Glutamatergic neuron (in vitro differentiated cells): ENCODE data around the gene LAT. TPM values are rescaled to one million over a fixed set of nuclear protein-coding genes. Genes with fewer than 3 reads are reported as not detected.

Source experiments
- DNase-seq: peaks from one replicate; pipeline ENCODE4 v3.0.0; 2022
- H3K27ac Mint-ChIP-seq: one replicate; pipeline ENCODE4 v1.8.0; 2020; ENCODE audit warnings: mild to moderate bottlenecking, mixed read lengths, inconsistent platforms; ENCODE audit not compliant: unreplicated experiment
- H3K27me3 Mint-ChIP-seq: one replicate; pipeline ENCODE4 v1.8.0; 2020; ENCODE audit warnings: mild to moderate bottlenecking, moderate library complexity, mixed read lengths, inconsistent platforms; ENCODE audit not compliant: unreplicated experiment
- H3K36me3 Mint-ChIP-seq: one replicate; pipeline ENCODE4 v1.8.0; 2020; ENCODE audit warnings: mild to moderate bottlenecking, mixed read lengths, inconsistent platforms; ENCODE audit not compliant: unreplicated experiment
- H3K4me1 Mint-ChIP-seq: one replicate; pipeline ENCODE4 v1.8.0; 2020; ENCODE audit warnings: mild to moderate bottlenecking, low read depth, mixed read lengths, inconsistent platforms; ENCODE audit not compliant: unreplicated experiment
- H3K4me3 Mint-ChIP-seq: one replicate; pipeline ENCODE4 v1.8.0; 2020; ENCODE audit warnings: mild to moderate bottlenecking, mixed read lengths, inconsistent platforms; ENCODE audit not compliant: unreplicated experiment
- H3K9me3 Mint-ChIP-seq: one replicate; pipeline ENCODE4 v1.8.0; 2020; ENCODE audit warnings: mild to moderate bottlenecking, moderate library complexity, mixed read lengths, inconsistent platforms; ENCODE audit not compliant: unreplicated experiment
- total RNA-seq: library from RNA; stranded (reverse); fragmentation: NEBNext Ultra II Directional; extraction: Animal tissue kit (Norgen Biotek cat#: 25700); gene quantifications from one replicate; pipeline ENCODE4 v1.2.1, GENCODE V29; 2021; ENCODE audit not compliant: unreplicated experiment
- TF ChIP-seq, protein P1 (sequence below): fragments of 200-600 bp; sonication (generic); IDR thresholded peaks from one replicate; pipeline ENCODE4 v1.5.0; 2021; ENCODE audit not compliant: partially characterized antibody, unreplicated experiment

Gene LAT
- total RNA-seq, 1 donor from 2014 or later: 8.3 TPM

DNA sequence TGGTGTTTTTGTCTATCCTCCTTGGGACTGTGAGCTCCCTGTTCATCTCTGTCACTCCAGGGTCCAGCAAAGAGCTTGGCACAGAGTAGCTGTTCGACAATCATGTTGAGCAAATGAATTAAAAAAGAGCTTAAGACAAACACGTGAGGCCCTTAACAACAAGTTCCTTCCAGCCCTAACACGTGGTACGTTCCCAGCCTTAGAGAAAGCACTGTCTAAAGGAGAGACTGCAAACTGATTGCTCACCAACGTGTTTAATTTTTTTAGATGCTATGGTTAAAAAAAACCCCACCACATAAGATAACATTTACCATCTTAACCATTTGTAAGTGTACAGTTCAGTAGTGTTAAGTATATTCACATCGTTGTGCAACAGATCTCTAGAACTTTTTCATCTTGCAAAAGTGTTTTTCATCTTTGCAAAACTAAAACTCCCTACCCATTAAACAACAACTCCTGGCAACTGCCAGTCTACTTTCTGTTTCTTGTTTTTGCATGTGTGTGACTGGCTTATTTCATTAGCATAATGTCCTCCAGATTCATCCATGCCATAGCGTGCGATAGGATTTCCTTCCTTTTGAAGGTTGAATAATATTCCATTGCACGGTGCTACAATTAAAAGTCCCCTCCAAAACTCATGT is 28.2 kb downstream of the LAT start:
- DNase-seq: no peak
- no peak overlapping the region for H3K27ac Mint-ChIP-seq
- no peaks in the 10 kb centered on the region for H3K9me3 Mint-ChIP-seq
- peaks cover 2% of the 10 kb centered on the region for H3K27me3 Mint-ChIP-seq
- no peak overlapping the region for H3K4me3 Mint-ChIP-seq
- no peaks in the 10 kb centered on the region for H3K4me1 Mint-ChIP-seq
- TF ChIP-seq, protein P1, sequence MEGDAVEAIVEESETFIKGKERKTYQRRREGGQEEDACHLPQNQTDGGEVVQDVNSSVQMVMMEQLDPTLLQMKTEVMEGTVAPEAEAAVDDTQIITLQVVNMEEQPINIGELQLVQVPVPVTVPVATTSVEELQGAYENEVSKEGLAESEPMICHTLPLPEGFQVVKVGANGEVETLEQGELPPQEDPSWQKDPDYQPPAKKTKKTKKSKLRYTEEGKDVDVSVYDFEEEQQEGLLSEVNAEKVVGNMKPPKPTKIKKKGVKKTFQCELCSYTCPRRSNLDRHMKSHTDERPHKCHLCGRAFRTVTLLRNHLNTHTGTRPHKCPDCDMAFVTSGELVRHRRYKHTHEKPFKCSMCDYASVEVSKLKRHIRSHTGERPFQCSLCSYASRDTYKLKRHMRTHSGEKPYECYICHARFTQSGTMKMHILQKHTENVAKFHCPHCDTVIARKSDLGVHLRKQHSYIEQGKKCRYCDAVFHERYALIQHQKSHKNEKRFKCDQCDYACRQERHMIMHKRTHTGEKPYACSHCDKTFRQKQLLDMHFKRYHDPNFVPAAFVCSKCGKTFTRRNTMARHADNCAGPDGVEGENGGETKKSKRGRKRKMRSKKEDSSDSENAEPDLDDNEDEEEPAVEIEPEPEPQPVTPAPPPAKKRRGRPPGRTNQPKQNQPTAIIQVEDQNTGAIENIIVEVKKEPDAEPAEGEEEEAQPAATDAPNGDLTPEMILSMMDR: no peak
- H3K36me3 Mint-ChIP-seq: no peaks in the 10 kb centered on the region

DNA sequence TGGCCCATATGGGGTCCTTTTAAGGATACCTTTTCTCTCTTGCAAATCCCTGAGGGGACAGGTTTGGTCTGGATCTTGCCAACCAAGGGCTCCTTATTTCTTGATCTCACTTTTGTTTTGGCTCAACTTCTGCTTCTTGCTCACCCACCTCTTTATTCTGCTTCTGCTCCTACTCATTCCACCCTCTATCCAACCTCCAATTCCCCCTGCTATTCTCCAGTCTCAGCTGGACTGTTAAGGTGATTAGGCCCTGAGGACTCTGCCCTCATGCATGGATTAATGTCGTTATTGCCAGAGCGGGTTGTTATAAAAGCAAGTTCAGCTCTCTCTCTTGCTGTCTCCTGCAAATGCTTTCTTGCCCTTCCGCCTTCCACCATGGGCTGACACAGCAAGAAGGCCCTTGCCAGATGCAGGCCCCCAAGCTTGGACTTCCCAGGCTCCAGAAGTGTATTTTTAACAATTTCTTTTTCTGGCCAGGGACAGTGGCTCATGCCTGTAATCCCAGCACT is 29.8 kb downstream of the LAT start:
- Mint-ChIP-seq H3K27me3 (peaks cover 2% of the 10 kb centered on the region), H3K36me3 (no peaks in the 10 kb centered on the region), H3K27ac (no peak overlapping the region)

DNA sequence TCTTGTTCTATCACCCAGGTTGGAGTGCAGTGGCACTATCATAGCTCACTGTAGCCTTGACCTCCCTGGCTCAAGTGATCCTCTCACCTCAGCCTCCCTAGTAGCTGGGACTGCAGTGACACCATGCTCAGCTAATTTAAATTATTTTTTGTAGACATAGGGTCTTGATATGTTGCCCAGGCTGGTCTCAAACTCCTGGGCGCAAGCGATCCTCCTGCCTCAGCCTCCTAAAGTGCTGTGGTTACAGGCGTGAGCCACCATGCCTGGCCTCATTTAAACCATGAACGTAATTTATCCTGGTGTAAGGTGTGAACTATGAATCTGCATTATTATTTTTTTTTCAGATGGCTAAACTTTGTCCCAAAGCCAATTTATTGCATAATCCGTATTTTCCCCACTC is 37.3 kb downstream of the LAT start:
- Mint-ChIP-seq H3K4me1 (no peaks in the 10 kb centered on the region), H3K36me3 (no peaks in the 10 kb centered on the region), H3K4me3 (no peak overlapping the region), H3K9me3 (no peaks in the 10 kb centered on the region), H3K27me3 (peaks cover 2% of the 10 kb centered on the region), H3K27ac (no peak overlapping the region)
- no peak for DNase-seq
- TF ChIP-seq, protein P1: no peak

More for the DNA sequence above, 29.8 kb downstream of the LAT start:
- Mint-ChIP-seq H3K9me3 (no peaks in the 10 kb centered on the region), H3K4me1 (no peaks in the 10 kb centered on the region), H3K4me3 (no peak overlapping the region)
- TF ChIP-seq, protein P1: no peak
- no peak for DNase-seq

DNA sequence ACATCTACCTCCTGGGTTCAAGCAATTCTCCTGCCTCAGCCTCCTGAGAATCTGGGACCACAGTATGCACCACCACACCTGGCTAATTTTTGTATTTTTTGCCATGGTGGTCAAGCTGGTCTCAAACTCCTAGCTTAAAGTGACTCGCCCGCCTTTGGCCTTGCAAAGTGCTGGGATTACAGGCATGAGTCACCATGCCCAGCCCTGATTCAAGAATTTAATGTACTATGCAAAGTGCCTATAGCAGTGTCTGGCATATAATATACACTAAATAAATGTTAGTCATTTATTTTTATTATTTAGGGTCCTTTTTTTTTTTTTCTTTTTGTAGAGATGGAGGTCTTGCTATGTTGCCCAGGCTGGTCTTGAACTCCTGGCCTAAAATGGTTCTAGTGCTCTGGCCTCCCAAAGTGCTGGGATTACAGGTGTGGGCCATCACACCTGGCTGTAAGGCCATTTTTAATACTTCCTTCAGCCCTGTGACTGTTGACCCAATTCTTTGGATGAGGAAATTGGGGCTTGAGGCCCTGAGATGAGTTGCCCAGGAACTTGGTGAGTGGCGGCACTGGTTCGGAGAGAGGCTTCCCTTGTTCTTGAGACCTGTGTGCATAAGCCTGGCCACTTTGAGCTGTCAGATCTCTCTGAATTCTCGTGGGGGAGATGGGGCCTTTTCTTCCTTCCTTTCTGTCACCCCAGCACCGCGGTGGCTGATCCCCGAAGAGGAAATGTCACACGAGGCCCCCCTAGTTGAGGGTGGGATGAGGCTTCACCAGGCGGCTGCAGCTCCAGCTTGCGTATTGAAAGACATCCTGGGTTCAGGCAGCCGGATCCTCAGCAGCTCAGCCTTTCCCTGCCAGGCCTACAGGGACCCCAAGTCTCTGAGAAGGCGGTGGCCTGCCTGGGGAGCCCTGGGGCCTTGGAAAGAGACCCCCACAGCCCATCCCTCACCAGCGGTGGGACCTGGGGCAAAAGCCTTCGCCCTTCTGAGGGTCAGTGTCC is 38.7 kb downstream of the LAT start:
- no peaks in the 10 kb centered on the region for H3K9me3 Mint-ChIP-seq
- no peak overlapping the region for H3K27ac Mint-ChIP-seq
- no peaks in the 10 kb centered on the region for H3K36me3 Mint-ChIP-seq
- no peak for DNase-seq
- no peaks in the 10 kb centered on the region for H3K4me1 Mint-ChIP-seq
- TF ChIP-seq, protein P1: no peak
- H3K27me3 Mint-ChIP-seq: peaks cover 2% of the 10 kb centered on the region
- H3K4me3 Mint-ChIP-seq: no peak overlapping the region
